HFF-Myc (cell line): ENCODE data around the gene HEY2.

Source experiments
- DNase-seq: peaks from one replicate; pipeline ENCODE4 v3.0.0-alpha.2; 2011; ENCODE audit warnings: low read depth; ENCODE audit errors: extremely low read depth
- H3K4me3 ChIP-seq: replicated peaks from 2 replicates; pipeline ENCODE4 v1.5.1; 2011; ENCODE audit warnings: low read depth, mild to moderate bottlenecking, control low read depth, low read length
- CTCF ChIP-seq: IDR thresholded peaks from 2 replicates; pipeline ENCODE4 v1.5.1; 2012; ENCODE audit warnings: mild to moderate bottlenecking, low read depth, low read length, control low read depth; ENCODE audit errors: missing control alignments

Gene HEY2

DNA sequence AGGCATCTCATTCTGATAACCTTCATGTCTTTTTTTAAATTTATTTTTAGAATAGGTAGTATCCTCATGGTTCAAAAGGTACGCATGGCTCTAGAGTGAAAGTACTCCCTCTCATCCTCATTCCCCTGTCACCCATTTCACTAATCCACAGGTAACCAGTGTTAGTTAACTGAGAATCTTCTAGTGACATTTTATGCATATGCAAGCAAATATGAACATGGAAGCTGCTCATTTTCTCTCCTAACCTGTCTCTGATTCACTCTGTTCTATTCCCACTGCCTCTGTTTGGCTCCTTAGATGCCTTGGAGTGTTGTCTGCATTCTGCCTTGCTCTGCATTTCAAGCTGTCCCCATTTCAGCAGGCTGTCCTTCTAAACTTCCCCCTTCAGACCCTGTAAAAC lies 45.9 kb downstream of the HEY2 start:
- DNase-seq = no peak
- no peak for TF ChIP-seq CTCF
- no peak overlapping the region for H3K4me3 ChIP-seq

DNA sequence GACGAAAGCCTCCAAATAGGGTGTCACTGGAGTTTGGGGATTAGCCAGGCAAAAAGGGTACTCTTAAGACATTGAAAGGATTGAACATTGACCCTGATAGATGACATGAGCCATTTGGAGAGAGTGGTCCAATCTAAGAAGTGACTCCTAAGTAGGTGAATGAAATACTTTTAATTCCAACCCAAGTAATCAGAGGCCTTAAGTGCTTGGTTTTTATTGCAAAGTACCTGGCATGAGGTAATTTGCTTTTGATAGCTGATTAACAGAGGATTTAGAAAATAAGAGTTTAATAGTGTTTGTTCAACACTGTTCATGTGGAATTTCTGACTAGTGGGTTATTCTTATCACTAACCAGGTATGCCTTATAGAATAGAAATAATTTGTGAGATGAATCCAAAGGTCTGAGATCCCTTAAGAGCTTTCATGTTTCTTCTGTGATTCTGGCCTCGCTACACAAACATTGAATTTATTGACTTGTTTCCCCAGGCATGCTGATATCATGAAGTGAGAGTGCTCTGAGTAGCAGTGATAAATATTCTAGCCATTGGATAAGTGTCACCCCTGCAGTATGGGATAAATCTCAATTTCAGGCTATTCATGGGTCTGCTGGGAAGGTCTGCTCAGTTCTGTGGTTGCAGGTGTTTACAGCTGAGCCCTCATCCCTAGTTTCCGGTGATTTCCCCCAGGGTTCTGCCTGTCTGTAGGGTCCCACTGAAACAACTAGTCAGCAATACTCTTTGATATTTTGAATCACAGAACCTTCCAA lies 47.9 kb downstream of the HEY2 start:
- no peak overlapping the region for H3K4me3 ChIP-seq
- no peak for TF ChIP-seq CTCF
- DNase-seq = no peak

GRCh38 chr6:125797886-125798444 lies 48.5 kb downstream of the HEY2 start:
- no peak overlapping the region for H3K4me3 ChIP-seq
- DNase-seq = no peak
- TF ChIP-seq CTCF = no peak

DNA sequence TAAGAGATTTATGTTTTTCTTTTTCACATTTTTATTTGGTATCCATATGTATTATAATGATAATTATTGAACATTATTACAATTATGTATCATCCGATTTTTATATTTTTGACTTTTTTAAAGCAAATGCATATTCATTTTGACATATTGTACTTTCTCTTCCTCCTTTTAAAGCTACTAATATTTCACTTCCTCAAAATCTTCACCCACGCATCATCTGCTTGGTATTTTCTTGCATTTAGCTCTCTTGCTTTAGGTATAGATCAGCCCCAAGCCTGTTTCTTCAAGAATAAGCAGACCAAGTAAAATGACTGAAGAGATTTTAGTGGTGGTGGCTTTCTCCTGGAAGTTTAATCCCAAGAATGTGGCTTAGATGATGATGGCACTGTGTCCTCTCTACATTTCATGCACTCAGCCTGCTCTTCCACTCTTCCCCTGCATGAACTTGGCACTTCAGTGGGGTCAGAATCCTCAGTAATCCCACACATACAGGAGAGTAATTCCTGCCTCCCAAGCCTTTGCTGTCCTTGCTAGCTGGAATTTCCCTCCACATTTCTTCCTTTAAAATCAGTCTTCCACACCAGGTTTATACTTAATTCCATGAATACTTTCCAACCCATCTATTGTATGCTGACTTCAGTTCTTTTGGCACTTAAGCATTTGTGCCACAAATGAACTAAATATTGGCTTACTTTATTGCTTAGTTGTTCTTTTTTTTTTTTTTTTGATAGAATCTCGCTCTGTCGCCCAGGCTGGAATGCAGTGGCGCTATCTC lies 49.5 kb downstream of the HEY2 start:
- H3K4me3 ChIP-seq = no peak overlapping the region
- TF ChIP-seq CTCF = no peak
- no peak for DNase-seq

DNA sequence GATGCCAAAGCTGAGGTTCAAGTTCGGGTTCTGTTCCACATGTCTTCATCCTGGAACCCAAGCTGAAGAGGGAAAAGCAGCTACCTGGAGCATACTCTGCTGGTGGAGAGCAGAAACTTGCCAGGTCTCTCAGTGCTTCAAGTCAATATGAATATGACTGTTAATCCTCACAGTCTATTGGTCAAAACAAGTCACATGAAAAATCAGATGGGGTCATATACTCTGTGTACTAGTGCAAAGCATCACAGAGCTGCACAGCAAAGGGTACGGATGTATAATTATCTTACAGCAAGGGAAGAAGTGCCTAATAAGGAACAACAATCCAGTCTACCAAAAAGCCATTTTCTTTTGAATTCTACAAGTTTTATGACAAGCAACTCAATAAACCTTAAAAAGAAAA lies 53.0 kb downstream of the HEY2 start:
- no peak overlapping the region for H3K4me3 ChIP-seq
- TF ChIP-seq CTCF = no peak

GRCh38 chr6:125802943-125803377 lies 53.5 kb downstream of the HEY2 start:
- H3K4me3 ChIP-seq = no peak overlapping the region
- DNase-seq = no peak
- TF ChIP-seq CTCF = no peak

More for the DNA sequence above, 53.0 kb downstream of the HEY2 start:
- DNase-seq = no peak
